GM18511 (cell line): Measurements from ENCODE around the gene MACROD1.

Source experiments
- ATAC-seq: cut with Tn5 transposase; IDR thresholded peaks from one replicate; pipeline ENCODE4 v1.9.1; 2021; ENCODE audit warnings: mild to moderate bottlenecking, moderate library complexity; ENCODE audit not compliant: unreplicated experiment

MACROD1 gene

DNA sequence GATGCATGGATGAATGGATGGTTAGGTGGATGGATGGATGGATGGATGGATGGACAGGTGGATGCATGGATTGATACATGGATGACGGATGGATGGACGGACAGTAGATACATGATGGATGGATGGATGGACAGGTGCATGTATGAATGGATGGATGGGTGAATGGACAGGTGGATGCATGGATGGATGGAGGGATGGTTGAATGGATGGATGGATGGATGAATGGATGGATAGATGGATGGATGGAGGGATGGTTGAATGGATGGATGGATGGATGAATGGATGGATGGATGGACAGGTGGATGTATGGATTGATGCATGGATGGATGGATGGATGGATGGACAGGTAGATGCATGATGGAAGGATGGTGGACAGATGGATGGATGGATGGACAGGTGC is 51.7 kb downstream of the MACROD1 start:
- no peak for ATAC-seq

DNA sequence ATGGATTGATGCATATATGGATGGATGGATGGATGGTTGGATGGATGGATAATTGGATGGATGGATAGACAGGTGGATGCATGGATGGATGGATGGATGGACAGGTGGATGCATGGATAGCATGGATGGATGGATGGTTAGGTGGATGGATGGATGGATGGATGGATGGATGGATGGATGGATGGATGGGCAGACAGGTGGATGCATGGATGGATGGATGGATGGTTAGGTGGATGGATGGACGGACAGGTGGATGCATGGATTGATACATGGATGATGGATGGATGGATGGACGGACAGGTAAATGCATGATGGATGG is 52.5 kb downstream of the MACROD1 start:
- ATAC-seq: no peak

DNA sequence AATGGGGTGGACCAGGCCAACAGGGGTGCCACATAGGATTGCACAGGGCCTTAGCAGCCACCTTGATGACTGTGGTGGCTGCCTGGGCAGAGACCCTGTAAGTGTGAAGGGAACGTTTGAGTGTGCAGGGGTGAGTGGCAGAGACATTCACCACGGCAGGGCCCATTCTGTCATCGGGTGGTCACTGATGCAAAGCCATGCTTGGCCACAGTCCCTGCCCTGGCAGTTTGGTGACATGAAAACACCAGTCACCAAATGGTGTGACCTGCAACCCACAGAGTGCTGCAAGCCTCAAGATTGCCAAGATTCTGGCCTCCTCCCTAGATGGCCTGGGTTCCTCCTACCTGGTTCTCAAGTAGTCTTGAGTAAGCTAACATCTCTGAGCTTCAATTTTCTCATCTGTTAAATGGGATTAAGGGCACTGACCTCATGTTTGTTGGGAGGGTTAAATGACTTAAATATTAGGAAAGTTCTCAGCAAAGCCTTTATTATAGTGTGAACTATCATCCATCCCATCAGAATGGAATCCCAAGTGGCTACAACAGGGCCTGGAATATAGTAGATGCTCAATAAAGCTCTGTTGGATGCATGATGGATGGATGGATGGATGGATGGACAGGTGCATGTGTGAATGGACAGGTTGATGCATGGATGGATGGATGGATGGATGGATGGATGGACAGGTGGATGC is 53.0 kb downstream of the MACROD1 start:
- no peak for ATAC-seq

DNA sequence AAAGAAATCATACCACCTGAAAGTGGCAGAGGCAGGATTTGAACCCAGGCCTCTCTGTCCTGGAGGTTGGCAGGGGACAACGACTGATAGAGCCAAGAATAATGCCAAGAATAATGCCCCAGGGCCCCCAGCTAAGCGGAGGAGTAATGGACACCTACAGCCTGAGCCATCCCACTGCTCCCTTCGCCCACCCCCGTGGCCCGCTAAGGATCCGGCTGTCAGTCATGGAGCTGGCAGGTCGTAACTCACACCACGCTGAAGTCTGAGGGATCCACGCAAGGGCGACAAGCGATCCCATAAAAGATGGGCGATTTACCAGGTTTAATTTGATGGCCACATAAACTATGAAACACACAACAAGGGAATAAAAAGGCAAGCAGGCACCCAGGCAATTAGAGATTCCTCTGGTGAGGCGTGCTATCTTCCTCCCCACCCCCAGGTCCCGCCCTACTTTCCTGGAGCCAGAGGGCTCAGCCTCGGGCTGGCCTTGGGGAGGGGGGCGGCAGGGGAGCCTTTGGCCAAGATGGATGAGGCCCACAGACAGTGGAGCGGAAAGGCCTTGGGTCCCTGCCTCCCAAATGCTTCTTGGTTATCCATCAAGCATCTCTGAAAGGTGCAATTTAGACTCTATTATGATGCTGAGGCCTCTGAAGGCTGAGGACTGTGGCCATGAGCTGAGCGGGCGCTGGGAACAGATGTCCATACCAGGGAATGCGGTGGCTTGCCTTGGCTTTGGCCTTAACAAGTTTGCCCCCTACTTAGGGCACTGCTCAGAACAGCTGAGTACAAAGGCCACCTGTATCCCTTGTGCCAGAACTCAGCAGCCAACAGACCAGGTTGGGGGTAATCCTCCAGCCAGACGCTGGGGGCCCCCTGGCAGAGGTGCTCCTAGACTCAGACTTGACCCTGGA is 55.2 kb downstream of the MACROD1 start:
- no peak for ATAC-seq

DNA sequence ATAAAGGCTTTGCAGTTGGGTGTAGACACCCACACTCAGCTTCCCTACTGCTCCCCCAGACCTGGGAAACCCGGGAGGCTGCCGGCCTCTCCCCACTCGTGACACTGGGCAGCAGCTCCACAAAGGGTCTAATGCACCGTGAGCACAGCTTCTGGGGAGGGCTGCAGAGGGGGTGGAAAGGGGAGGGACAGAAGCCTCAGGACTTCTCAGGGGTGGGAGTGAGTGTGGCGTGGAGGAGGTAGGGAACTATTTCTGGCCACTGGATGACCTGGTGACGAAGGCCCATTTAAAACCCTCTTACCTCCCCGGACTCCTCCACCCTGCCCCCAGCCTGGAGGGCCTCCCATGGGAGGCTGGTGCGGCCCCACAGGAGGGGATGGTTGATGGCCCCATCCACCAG is 56.6 kb downstream of the MACROD1 start:
- no peak for ATAC-seq

DNA sequence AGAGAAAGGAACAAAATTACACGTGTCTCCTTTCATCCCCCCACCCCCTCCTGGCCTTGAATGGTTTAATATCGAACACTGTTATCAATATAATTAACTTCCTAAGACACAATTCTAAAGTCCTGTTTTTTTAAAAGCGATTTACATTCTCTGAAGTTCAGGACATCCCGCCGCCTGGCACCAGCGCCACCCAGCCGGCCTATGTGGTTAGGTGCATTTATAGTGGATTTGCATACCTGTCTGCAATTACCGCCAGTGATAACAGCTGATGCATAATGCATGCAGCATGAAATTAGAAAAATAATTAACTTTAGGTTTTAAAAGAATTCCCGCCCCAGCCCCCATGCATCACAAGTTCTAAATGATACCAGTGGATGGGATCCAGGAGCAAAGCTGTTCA is 58.6 kb downstream of the MACROD1 start:
- no peak for ATAC-seq

DNA sequence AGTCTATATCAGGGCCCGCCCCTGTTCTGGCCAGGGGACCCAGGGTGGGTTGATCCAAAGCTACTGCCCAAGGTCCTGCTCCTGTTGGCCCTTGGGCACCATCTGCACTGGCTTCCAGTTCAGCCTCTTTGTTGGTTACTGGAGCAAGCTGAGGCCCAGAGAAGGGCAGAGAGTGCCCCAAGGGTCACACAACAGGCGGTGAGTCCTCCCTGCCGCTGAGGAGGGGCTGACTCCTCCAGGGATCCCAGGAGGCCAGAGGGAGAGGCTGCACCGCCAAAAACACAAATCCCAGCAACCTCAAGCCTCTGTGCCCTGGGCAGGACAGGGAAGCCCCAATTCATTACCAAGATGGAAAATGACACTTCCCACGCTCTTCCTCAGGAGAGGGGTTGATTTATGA is 61.3 kb downstream of the MACROD1 start:
- no peak for ATAC-seq

DNA sequence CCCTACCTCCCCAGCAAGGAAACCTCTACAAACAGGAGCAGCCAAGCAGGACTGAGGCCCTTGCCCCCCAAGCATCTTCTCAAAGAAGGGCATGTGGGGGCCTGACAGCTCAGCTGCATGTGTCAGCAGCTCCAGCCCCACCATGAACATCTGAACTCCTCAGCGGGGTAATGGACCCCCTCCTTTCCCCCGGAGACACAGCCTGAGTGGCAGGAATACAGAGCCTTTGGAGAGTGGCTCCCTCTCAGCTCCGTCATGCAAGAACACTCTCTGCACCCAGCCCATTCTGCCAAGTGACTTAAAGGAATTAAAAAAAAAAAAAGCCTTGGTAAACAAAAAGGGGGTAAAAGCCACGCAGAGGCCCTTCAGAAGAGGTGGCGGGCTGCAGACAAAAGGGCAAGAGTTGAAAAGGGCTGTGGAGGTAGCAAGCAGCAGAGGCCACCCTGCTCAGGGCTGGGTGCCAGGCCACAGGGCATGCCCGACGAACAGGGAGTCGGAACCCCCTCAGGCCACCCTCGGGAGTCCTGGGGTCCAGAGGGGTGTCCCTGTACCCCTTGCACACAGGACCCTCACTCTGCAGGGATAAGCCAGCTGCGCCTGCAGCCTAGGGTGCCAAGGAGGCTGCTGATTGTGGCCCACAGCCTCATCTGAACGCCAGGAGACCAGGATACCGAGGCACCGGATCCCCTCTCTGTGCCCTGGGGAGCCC is 62.5 kb downstream of the MACROD1 start:
- ATAC-seq: no peak

DNA sequence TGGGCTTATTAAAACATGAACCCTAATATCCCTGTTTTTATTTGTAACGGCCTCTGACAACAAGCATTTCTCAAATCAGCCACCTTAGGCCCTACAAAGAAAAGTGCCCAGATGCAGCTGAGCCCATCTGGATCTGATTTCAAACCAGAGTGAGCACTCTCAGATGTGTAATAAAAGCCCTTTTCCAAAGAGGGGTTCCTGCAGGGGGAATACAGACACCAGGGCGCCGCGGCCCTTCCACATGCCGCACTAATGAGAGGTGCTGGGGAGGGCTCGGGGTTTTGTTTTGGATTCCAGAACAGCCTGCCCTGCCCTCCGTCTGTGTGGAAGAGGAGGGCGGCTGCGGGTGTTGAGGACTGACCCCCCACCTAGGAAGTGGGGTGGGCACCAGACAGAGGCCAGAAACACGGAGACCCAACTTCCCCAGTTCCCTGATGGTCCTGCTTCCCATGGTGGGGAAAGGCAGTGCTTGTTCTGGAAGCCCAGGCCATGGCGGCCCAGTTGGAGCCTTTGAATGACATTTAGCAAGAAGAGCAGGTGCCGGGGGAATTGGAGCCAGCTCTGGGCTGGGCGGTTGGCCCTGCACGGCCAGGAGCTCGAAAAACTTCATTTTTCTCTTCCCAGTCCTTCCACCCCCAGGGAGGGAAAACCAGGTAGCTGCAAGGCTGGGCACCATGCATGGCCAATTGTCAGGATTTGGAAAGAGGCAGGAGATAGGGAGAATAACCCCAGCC is 63.7 kb downstream of the MACROD1 start:
- ATAC-seq: no peak

DNA sequence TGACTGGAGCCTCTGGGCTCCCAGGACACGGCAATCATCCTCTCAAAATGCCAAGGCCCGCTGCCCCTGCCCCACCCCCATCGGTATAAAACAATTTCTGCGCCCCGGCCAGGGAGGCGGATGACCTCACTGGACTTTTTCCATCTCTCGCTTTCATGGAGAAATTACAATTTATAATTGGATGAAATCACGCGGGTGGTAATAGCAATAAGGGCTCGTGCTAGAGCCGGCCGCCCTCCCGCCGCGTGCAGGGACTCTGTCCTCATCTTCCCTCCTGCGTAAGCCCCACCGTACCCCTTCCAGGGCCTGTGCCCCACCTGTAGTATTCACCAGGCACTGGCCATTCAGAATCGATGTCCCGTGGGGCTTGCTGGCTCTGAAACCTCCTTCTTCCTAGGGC is 64.5 kb downstream of the MACROD1 start:
- ATAC-seq: no peak

DNA sequence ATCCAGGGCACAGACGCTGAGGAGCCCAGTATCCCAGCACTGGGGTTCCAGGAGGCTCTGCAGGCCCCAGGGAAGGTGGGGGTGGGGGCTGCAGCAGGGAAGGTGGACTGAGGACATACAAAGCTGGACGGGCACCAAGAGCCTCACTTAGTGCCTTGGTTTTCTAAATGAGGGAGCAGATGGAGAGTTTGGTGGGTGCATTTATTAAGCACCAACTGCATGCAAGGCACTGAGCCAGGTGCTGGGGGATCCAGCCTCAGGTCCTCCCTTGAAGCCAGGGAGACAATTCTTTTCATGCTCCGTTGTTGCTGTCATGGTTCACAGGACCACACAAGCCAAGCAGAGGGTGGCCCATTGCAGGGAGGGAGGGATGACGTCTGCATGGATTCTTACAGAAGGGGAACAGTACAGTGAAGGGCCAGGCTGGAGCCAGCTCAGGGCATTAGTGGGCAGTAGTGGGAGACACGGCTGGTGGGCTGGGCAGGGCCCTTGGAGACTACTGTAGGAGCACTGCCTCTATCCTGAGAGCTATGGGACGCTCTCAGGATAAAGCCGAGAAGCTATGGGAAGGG is 65.0 kb downstream of the MACROD1 start:
- ATAC-seq: no peak

DNA sequence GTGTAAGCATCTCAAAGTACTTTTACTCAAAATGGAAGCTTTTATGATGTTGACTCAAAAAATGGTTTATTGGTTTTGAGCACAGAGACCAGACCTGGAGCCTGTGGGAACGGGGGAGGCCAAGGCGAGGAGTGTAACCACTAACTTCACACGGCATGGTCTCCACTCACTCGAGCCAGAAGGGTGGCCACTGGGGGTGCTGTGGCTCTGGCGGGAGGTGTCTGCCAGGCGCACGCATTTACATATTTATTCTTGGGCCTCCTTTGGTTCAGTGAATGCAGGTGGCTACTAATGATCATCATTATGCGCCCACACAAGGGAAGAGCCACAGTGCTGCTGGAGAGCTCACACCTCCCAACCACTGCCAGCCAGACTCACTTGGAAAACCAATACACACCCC is 65.6 kb downstream of the MACROD1 start:
- ATAC-seq: no peak

DNA sequence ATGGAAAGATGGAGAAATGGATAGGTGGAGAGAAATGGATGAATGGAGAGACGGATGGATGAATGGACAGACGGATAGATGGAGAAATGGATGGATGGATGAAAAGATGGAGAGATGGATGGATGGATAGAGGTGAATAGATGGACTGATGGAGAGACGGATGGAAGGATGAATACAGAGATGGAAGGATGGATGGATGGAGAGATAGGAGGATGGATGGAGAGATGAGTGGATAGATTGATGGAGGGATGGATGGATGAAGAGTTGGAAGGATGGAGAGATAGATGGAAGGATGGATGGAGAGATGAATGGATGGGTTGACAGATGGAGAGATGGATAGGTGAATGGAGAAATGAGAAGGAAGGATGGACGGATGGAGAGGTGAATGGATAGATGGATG is 66.5 kb downstream of the MACROD1 start:
- ATAC-seq: no peak

DNA sequence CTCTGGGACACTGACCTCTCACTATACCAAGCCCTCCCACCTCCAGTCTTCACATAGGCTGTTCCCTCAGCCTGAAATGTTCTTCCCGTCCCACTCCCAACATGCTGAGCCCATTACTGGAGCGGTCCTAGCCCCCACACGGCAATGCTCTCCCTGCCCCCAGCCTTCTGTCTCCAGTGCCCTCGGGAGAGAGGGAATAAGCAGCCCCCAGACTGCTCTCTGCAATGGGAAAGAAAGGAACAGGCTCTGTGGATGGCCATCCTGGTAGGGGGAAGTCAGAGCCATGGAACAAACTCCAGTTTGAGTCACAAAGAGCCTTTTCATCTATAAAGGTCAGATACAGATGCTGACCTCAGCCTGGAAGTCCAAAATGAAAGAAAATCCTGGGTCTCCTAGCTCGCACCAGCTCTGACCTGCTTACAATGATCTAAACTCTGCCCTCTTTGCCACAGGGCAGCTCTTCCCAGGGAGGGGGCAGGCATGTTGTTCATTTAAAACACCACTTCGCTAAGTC is 67.5 kb downstream of the MACROD1 start:
- ATAC-seq: no peak

DNA sequence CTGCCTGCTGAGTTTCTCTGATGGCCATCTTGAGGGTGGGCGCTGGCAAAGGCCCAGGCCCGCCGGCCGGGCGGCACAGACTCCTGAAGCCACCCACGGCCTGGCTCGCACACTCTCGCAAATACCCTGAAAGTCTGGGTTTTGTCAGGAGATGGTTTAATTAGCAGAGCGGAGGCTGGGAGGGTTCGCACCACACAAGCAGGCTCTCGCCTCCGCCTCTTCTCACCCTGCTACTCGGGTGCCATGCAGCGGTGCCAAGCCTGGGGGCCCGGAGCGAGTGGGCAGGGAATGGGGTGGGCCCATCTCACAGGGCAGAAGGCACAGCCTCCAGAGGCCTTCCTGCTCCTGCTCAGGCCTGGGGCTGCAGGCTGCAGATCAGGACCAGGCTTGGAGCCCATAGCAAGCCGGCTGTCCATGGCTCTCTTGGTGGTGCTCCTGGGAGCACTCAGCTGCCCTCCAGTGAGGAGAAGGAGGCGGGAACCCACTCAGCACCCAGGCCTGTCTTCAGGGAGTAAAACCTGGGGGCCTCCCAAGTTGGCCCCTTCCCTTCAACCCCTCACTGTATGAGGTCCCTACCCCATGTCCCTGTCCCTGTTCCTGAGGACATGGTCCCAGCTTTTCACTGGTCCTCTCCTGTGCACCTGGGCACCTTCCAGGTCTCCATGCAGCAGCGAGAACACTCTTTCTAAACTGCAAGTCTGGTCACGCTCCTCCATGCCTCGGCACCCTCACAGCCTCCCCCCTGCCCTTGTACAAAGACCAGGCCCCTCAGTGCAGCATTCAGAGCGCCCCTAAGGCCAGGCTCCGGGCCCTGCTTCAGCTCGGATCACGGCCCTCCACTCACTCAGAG is 68.2 kb downstream of the MACROD1 start:
- ATAC-seq: no peak

DNA sequence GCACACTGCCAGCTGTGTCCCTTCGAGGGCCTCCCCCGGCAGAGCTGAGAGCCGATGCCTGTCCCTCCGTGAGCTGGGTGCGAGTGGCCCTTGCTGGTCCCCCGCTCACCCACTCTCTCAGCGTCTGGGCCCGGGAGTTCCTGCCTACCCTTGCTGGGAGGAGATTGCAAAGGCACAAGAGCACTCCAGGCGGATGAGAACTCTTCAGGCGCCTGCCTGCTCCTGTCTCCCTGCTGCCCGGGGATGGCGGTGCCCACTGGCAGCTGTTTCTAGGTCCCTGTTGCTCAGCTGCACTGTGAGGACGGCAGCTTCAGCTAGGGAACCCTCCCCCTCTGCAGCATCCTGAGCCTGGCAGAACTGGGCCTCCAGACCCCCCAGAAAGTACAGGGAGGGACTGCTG is 69.1 kb downstream of the MACROD1 start:
- no peak for ATAC-seq

DNA sequence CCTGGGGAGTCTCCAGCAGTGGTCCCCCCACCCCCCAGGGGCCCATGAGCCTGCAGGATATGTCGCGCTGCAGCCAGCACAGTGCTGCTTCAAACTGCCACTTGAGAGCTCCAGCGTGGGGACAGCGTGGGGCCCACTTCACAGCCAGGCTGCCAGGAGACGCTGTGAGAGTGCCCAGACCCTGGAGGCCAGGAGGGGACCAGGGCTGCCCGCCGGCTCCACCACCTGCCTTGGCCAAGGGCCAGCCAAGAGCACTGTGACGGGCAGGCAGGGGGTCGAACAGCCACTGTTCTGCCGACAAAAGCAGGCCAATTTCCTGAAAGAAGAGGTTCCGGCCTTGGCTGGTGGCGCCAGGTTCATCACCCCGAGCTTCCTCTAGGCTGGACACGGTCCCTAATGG is 70.0 kb downstream of the MACROD1 start:
- ATAC-seq: no peak

DNA sequence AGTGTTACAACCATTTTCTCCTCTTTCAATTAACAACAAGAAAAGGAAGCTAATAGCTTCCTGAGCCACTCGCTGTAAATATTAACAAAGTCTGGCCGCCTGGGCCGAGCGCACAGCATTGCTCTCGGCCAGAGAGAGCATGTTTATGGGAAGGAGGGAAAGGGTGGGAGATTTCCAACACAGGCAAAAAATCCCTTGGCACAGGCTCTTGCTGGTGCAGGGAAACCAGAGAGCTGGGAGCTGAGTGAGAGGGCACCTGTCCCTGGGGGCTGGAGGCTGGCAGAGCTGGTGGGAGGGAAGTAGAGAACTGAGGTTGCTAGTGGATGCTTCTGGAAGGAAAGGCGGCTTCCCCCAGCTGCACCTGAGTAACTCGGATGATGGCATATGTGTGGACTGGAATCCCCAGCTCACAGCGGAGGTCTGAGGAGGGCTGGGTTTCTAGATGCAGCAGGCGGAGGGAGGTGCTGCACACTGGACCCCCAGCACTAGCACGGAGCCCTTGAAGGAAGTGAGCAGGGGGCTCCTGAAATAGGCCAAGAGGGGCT is 70.6 kb downstream of the MACROD1 start:
- ATAC-seq: no peak

DNA sequence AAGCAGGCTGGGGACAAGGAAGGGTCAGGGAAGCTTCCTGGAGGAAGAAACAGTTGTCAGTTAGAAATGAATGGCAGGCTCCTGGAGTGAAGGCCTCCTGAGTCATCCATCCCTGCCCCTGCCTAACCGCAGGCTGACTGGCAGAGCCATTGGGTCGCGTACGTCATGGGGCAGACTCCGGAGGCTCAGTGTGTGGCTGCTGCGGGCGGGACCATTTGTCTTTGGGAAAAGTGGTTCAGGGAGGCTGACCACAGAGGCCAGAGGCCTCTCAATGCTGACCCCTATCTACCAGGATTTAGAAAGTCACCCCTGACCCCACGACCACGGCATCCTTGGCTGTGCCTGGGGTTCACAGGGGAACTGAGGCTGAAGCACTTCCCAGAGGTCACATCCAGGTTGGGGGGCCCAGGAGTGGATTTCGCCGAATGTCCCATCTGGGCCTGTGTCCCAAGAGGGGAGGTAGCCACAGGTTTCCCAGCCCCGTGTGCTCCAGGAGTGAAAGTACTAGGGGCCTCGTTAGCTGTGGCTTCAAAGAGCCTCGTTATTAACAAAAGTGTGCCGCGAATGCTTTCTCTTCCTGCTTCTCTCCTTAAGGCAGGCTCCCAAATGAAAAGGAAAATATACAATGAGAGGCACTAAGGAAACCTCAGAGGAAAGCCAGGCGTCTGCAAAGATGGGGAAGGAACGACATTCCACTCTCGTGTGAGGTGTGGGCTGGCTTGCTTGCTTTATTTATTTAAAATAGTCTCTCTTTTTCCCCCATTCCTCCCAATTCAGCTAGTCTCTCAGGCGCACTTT is 71.3 kb downstream of the MACROD1 start:
- no peak for ATAC-seq
